Non-pigmented ciliary epithelial cell (primary cell): Measurements from ENCODE around the gene TTC1.
"Not testable (repeated sequence)": the region's sequence is repeated elsewhere in the genome, so short reads cannot be mapped to it uniquely, and the experiment has no call there.

Experiments used
- DNase-seq: peaks from one replicate; pipeline ENCODE4 v3.0.0-alpha.2; 2010; ENCODE audit warnings: low read depth

TTC1 gene

GRCh38 chr5:160040471-160040835, 31.5 kb downstream of the TTC1 start:
- DNase-seq, result no peak

GRCh38 chr5:160042671-160043070, 33.7 kb downstream of the TTC1 start:
- DNase-seq, result no peak

- DNase-seq, result no peak
Observed at GRCh38 chr5:160044391-160044804, 35.5 kb downstream of the TTC1 start.

GRCh38 chr5:160044967-160045366, 36.0 kb downstream of the TTC1 start:
- no peak for DNase-seq

GRCh38 chr5:160047423-160047822, 38.5 kb downstream of the TTC1 start:
- DNase-seq, result no peak

- no peak for DNase-seq
Observed at GRCh38 chr5:160048131-160048530, 39.2 kb downstream of the TTC1 start.

- no peak for DNase-seq
Observed at GRCh38 chr5:160049099-160049498, 40.2 kb downstream of the TTC1 start.

- no peak for DNase-seq
Observed at GRCh38 chr5:160054047-160054446, 45.1 kb downstream of the TTC1 start.

GRCh38 chr5:160054831-160055230, 45.9 kb downstream of the TTC1 start:
- no peak for DNase-seq

- DNase-seq, result no peak
Observed at GRCh38 chr5:160057256-160057655, 48.3 kb downstream of the TTC1 start.

- DNase-seq, result no peak
Observed at GRCh38 chr5:160060001-160060400, 51.1 kb downstream of the TTC1 start.

- no peak for DNase-seq
Observed at GRCh38 chr5:160061770-160062169, 52.8 kb downstream of the TTC1 start.

- DNase-seq, result no peak
Observed at GRCh38 chr5:160064417-160064810, 55.5 kb downstream of the TTC1 start.

GRCh38 chr5:160064995-160065614, 56.2 kb downstream of the TTC1 start:
- DNase-seq, result no peak

GRCh38 chr5:160069120-160069519, 60.2 kb downstream of the TTC1 start:
- not testable (repeated sequence) for DNase-seq

- no peak for DNase-seq
Observed at GRCh38 chr5:160071516-160071915, 62.6 kb downstream of the TTC1 start.

GRCh38 chr5:160071916-160072315, 63.0 kb downstream of the TTC1 start:
- DNase-seq, result no peak

GRCh38 chr5:160075073-160075472, 66.1 kb downstream of the TTC1 start:
- DNase-seq, result no peak

- no peak for DNase-seq
Observed at GRCh38 chr5:160076997-160077396, 68.1 kb downstream of the TTC1 start.

GRCh38 chr5:160079753-160080152, 70.8 kb downstream of the TTC1 start:
- DNase-seq, result no peak

- no peak for DNase-seq
Observed at GRCh38 chr5:160081495-160081894, 72.6 kb downstream of the TTC1 start.

GRCh38 chr5:160082614-160083500, 73.9 kb downstream of the TTC1 start:
- DNase-seq, result peak; percentile 52

GRCh38 chr5:160083501-160083900, 74.6 kb downstream of the TTC1 start:
- no peak for DNase-seq

GRCh38 chr5:160084144-160084543, 75.2 kb downstream of the TTC1 start:
- DNase-seq, result no peak
